Endothelial cell of umbilical vein (primary cell): ENCODE data around the gene SV2C. TPM values are rescaled to one million over a fixed set of nuclear protein-coding genes. Genes with fewer than 3 reads are reported as not detected.

Experiments used
- BruUV-seq: library from RNA; stranded (reverse); fragments of 400-500 nt; replicated peaks from 2 replicates; lab custom pipeline; 2021; lab: Mats Ljungman, UMichigan
- CTCF ChIA-PET: fragments of 300-600, 350-600 bp; sonication (Branson Sonifier 250); formaldehyde crosslinking; loops from one replicate; lab custom pipeline; 2021; ENCODE audit warnings: antibody characterized with exemption, inconsistent platforms; lab: Charles Lee
- POLR2A ChIA-PET: fragments of 300-600, 350-600 bp; sonication (Branson Sonifier 250); formaldehyde crosslinking; loops from one replicate; lab custom pipeline; 2021; ENCODE audit warnings: antibody characterized with exemption, inconsistent platforms; lab: Charles Lee
- DNase-seq: peaks from one replicate; pipeline ENCODE4 v3.0.0-alpha.2; 2011; ENCODE audit warnings: low read depth, low spot score
- FAIRE-seq: peaks from 2 replicates; lab custom pipeline; 2011; peaks lifted over from hg19 to GRCh38; lab: Jason Lieb, UNC
- H2AFZ ChIP-seq: 2 replicates; pipeline ENCODE4 v1.6.0; 2012; ENCODE audit warnings: low read depth, low read length, control low read depth, inconsistent platforms
- H3K27ac ChIP-seq: 2 replicates; pipeline ENCODE4 v1.5.1; 2011; ENCODE audit warnings: low read depth, mild to moderate bottlenecking, control low read depth, low read length, moderate library complexity; ENCODE audit not compliant: insufficient read depth
- H3K27me3 ChIP-seq, 2 experiments: 2 replicates each; pipeline versions ENCODE4 v1.6.0 to v1.6.1; 2011; ENCODE audit warnings: low read length in 2 of 2, mixed read lengths in 1 of 2; ENCODE audit not compliant: control insufficient read depth in 2 of 2, insufficient read depth in 2 of 2
- H3K36me3 ChIP-seq, 2 experiments: 2 replicates in 1 of 2; 3 replicates in 1 of 2; pipeline ENCODE4 v1.5.1; 2011; ENCODE audit warnings: low read length in 2 of 2, mild to moderate bottlenecking in 1 of 2, moderate library complexity in 1 of 2; ENCODE audit not compliant: control insufficient read depth in 2 of 2, insufficient read depth in 2 of 2; ENCODE audit errors: extremely low read depth in 1 of 2
- H3K4me1 ChIP-seq: 3 replicates; pipeline ENCODE4 v1.5.1; 2011; ENCODE audit warnings: mild to moderate bottlenecking, low read length; ENCODE audit not compliant: control insufficient read depth, insufficient read depth; ENCODE audit errors: extremely low read depth
- H3K4me2 ChIP-seq: 2 replicates; pipeline ENCODE4 v1.6.1; 2011; ENCODE audit warnings: low read length, control low read depth, mixed read lengths; ENCODE audit not compliant: insufficient read depth
- H3K4me3 ChIP-seq, 3 experiments: fragments of 200-600 bp in 1 of 3; sonication (generic), shearing (Covaris generic) in 1 of 3; replicated peaks in 1 of 3; 2 replicates each; pipeline ENCODE4 v1.5.1; 2011 to 2016; ENCODE audit warnings: control low read depth in 3 of 3, low read length in 3 of 3, mild to moderate bottlenecking in 2 of 3, inconsistent platforms in 1 of 3, low read depth in 1 of 3, moderate library complexity in 1 of 3; ENCODE audit not compliant: insufficient read depth in 1 of 3
- H3K79me2 ChIP-seq: 2 replicates; pipeline ENCODE4 v1.6.0; 2012; ENCODE audit warnings: low read length, inconsistent platforms; ENCODE audit not compliant: control insufficient read depth, insufficient read depth
- H3K9ac ChIP-seq: replicated peaks from 2 replicates; pipeline ENCODE3; 2011; ENCODE audit warnings: low read length, control low read depth; ENCODE audit not compliant: insufficient read depth; ENCODE audit errors: extremely low read depth
- H3K9me1 ChIP-seq: replicated peaks from 3 replicates; pipeline ENCODE4 v1.6.0; 2011; ENCODE audit warnings: mild to moderate bottlenecking, low read length; ENCODE audit not compliant: control insufficient read depth, insufficient read depth; ENCODE audit errors: extremely low read depth
- H3K9me3 ChIP-seq: replicated peaks from 2 replicates; pipeline ENCODE4 v1.5.1; 2012; ENCODE audit warnings: low read length, inconsistent platforms; ENCODE audit not compliant: control insufficient read depth, insufficient read depth
- H4K20me1 ChIP-seq: replicated peaks from 2 replicates; pipeline ENCODE3; 2011; ENCODE audit warnings: mild to moderate bottlenecking, low read length; ENCODE audit not compliant: control insufficient read depth, insufficient read depth; ENCODE audit errors: extremely low read depth
- CTCF ChIP-seq, 2 donors: IDR thresholded peaks; 1 replicate in 1 of 2; 2 replicates in 1 of 2; pipeline ENCODE4 v1.5.1; 2011; ENCODE audit warnings: low read length in 2 of 2, mild to moderate bottlenecking in 2 of 2, moderate library complexity in 2 of 2, control low read depth in 1 of 2, inconsistent platforms in 1 of 2, low read depth in 1 of 2; ENCODE audit not compliant: insufficient read depth in 1 of 2; ENCODE audit errors: extremely low read depth in 1 of 2
- EZH2 ChIP-seq: IDR thresholded peaks from 2 replicates; pipeline ENCODE4 v1.6.1; 2012; ENCODE audit warnings: borderline replicate concordance, low read depth, mild to moderate bottlenecking, moderate library complexity, low read length, inconsistent platforms; ENCODE audit not compliant: severe bottlenecking
- FOS ChIP-seq: IDR thresholded peaks from 2 replicates; pipeline ENCODE4 v1.6.1; 2011; ENCODE audit warnings: mild to moderate bottlenecking, low read length, moderate library complexity, borderline replicate concordance; ENCODE audit not compliant: insufficient read depth
- MAX ChIP-seq: IDR thresholded peaks from 2 replicates; pipeline ENCODE4 v1.6.1; 2011; ENCODE audit not compliant: insufficient read depth, insufficient read length
- MYC ChIP-seq: IDR thresholded peaks from one replicate; pipeline ENCODE4 v1.6.1; 2011; ENCODE audit warnings: mild to moderate bottlenecking, low read depth, low read length
- POLR2AphosphoS5 ChIP-seq: IDR thresholded peaks from 2 replicates; pipeline ENCODE4 v1.6.1; 2012; ENCODE audit warnings: low read depth, mild to moderate bottlenecking, control low read depth, low read length, moderate library complexity; ENCODE audit not compliant: insufficient read depth
- dilution Hi-C: fragments of 300-500 bp; cut with MboI; formaldehyde crosslinking; loops from one replicate; pipeline ENCODE4 v1.15.0; 2019; ENCODE audit warnings: low sequenced_read_pairs; ENCODE audit not compliant: extremely low pct_ligation_motif_present
- intact Hi-C: fragments of 100-400 bp; cut with micrococcal nuclease; formaldehyde crosslinking; loops from one replicate; pipeline ENCODE4 v1.10.0; 2022
- polyA plus RNA-seq, 4 experiments: library from polyadenylated mRNA; depleted of rRNA in 3 of 4; stranded (reverse) in 3 of 4; unstranded in 1 of 4; fragments of >200 nt; gene quantifications; 2 replicates each; pipeline versions ENCODE4 v1.2.1 to v1.2.3, GENCODE V29; 2011 to 2012; ENCODE audit warnings: missing spikeins in 1 of 4
- total RNA-seq: library from RNA; stranded (reverse); gene quantifications from 2 replicates; pipeline ENCODE4 v1.2.3, GENCODE V29; 2021

SV2C gene
- total and polyA plus RNA-seq, 2 donors (not counting 3 experiments of a cell fraction or from before 2014, with no cell fraction given), result not detected

GRCh38 chr5:76379855-76380254 is 296.7 kb downstream of the SV2C start:
- CTCF ChIA-PET, result no interaction called here
- DNase-seq (no peak), FAIRE-seq (no peak)
- no peak overlapping the region for H3K27ac ChIP-seq
- H3K4me3 ChIP-seq, result no peak overlapping the region
- H3K27me3 ChIP-seq, result no peaks in the 10 kb centered on the region
- intact Hi-C loops (no loop called here), dilution Hi-C loops (no loop called here)
- no peaks in the 10 kb centered on the region for H3K9me1 ChIP-seq
- no peaks in the 10 kb centered on the region for H3K36me3 ChIP-seq
- H2AFZ ChIP-seq, result no peak overlapping the region
- H3K9ac ChIP-seq, result no peak overlapping the region
- no peaks in the 10 kb centered on the region for H3K9me3 ChIP-seq
- no peaks in the 10 kb centered on the region for H4K20me1 ChIP-seq
- POLR2A ChIA-PET, result no interaction called here
- BruUV-seq, result no TSS peak
- H3K4me2 ChIP-seq, result no peak overlapping the region
- no peaks in the 10 kb centered on the region for H3K4me1 ChIP-seq
- TF ChIP-seq MAX (no peak), POLR2AphosphoS5 (no peak), MYC (no peak), EZH2 (no peak), FOS (no peak), CTCF (IDR thresholded peaks at IDR 0.05; ENCODE audit: extremely low read depth in 1 of 2, insufficient read depth in 1 of 2, low read depth in 1 of 2, low read length in 2 of 2) (no peak)
- H3K79me2 ChIP-seq, result no peaks in the 10 kb centered on the region
